RPMI8226 (cell line): Measurements from ENCODE around the gene ASAH2.
"Not testable (repeated sequence)": the region's sequence is repeated elsewhere in the genome, so short reads cannot be mapped to it uniquely, and the experiment has no call there.

Experiments
- DNase-seq: peaks from one replicate; pipeline ENCODE4 v3.0.0-alpha.2; 2015

The ASAH2 gene

GRCh38 chr10:50250096-50250854 lies 1.0 kb downstream of the ASAH2 start:
- DNase-seq: no peak

DNA sequence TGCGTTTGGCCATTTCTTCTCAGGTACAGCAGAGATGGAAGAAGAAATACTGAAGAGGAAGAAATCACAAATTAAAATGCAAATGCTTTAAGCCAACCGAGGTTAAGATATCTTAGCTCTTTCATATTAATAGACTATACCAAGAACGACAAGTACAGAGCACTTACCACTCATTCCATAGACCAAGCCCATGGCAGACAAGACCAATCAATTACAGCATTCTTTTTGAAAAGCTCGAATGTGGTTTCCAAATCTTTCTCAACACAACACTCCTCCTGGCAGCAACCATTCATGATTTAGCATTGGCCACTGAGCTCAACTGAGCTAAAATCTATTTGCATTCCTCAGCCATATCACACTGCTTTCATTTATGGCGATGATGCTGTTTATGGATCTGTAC lies 2.7 kb downstream of the ASAH2 start:
- DNase-seq: no peak

- DNase-seq: no peak
These were observed 3.3 kb downstream of the ASAH2 start for GRCh38 chr10:50248062-50248461.

DNA sequence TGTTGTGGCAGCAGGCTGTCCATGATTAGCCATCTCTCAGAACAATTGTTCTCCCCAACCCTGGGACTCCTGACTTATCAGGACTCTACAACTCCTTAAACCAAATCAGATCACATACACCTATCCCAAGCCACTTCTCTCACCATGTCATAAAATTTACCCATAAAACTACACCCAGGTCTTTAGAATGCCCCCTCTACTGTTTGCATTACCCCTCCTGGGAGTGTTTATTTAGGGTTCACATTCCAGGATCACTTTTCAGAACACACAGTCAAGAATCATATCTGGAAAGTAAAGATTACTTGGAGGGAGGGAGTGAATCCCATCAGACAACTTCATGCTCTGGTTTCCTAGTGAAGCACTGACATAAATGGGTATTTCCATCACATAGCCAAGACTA lies 7.1 kb downstream of the ASAH2 start:
- no peak for DNase-seq

- no peak for DNase-seq
These were observed 8.5 kb downstream of the ASAH2 start for GRCh38 chr10:50242777-50243176.

DNA sequence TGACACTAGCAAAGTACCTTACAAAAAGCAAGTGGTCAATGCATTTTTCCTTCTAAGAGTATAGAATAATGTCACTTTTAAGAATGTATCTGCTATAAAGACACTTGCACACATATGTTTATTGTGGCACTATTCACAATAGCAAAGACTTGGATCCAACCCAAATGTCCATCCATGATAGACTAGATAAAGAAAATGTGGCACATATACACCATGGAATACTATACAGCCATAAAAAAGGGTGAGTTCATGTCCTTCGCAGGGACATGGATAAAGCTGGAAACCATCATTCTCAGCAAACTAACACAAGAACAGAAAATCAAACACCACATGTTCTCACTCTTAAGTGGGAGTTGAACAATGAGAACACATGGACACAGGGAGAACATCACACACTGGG lies 9.8 kb downstream of the ASAH2 start:
- DNase-seq: not testable (repeated sequence)

- no peak for DNase-seq
These were observed 16.8 kb downstream of the ASAH2 start for GRCh38 chr10:50234486-50234885.

DNA sequence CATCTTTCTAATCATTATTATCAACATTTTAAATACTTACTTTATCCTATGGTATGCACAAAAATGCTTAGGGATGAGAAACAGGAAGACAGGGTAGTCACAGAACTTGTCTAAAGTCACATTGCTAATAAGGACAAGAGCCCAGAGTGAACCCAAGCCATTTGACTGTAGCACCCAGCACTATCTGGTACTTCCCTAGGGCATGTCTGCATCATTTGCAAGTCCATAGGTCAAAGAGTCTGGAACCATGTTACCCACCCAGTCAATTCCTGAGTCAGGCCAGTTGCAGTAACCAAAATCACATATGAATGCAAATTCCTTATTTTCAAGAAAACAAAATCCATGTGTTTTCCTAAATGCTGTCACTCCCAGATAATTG lies 19.1 kb downstream of the ASAH2 start:
- DNase-seq: no peak

- no peak for DNase-seq
These were observed 19.6 kb downstream of the ASAH2 start for GRCh38 chr10:50231515-50232260.

DNA sequence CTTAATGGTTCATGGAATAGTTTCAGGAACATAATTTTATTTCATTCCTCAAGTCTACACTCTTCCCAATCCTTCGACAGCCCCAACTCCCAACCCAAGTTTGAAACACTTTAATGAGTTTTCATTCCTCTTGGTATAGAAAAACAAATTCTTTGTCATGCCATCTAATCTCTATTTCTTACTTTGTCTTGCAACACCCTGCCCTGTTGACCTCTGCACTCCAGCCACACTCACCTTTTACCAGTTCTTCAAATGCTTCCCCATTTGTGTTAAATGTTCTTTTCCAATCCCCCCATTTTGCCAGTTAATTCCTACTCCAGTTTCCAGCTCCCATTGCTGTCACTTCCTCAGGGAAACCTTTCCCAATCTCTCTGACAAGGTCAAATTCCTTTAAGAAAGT lies 21.9 kb downstream of the ASAH2 start:
- no peak for DNase-seq

DNA sequence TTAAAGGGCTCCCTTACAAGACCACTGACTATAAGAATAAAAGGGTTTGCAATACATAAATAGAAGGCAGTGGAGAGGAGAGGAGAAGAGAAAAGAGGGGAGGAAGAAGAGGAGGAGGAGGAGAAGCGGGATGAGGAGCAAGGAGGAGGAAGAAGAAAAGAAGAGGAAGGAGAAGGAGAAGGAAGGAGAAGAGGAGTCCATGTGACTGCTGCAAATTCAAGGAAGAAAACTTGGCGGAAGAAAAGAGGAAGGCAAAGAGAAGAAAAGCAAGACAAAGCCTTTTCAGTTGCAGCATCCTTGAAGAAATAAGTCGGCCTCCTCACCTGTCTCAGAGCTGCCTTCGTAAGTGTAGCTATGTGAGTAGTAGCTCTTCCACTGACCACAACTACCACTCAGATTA lies 22.6 kb downstream of the ASAH2 start:
- DNase-seq: no peak

DNA sequence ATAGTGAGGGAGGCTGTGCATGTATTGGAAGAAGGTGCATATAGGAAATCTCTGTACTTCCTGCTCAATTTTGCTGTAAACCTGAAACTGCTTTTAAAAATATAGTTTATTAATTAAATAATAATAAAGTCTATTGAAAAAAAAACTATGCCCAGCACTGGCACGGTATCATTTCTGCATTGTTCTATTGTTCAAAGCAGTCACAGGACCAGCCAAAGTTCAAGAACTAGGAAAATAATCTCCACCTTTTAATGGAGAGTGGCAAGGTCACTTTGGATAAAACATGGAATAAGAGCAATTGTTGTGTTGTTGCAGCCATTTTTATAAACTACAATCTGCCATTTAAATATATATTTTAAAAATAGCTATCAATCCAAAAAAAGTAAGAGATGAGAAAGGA lies 24.7 kb downstream of the ASAH2 start:
- no peak for DNase-seq

- DNase-seq: peak; percentile 49
These were observed 26.9 kb downstream of the ASAH2 start for GRCh38 chr10:50224330-50224952.

DNA sequence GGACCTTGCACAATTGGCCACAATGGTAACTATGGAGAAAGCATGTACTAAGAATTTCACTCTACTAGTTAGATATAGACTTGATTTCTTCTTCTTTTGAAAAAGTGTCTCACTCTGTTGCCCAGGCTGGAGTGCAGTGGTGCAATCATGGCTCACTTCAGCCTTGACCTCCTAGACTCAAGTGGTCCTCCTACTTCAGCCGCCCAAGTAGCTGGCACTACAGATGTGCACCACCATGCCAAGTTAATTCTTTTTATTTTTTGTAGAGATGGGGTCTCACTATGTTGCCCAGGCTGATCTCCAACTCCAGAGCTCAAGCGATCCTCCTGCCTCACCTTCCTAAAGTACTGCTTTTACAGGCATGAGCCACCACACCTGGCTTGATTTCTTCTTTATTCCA lies 29.1 kb downstream of the ASAH2 start:
- DNase-seq: no peak

DNA sequence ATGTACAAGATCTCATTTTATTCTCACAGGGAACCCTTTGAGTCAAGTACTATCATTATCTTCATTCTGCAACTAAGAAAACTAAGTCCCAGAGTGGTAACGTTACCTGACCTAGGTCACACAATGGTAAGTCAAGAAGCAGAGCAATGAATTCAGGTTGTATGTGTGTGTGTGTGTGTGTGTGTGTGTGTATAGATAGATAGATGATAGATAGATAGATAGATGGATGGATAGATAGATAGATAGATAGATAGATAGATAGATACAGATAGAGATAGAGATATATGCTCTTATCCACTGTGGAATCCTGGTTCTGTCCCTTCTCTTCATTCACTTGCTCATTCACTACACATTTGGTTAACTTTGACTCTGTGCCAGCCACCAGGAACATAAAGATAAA lies 29.8 kb downstream of the ASAH2 start:
- DNase-seq: no peak

DNA sequence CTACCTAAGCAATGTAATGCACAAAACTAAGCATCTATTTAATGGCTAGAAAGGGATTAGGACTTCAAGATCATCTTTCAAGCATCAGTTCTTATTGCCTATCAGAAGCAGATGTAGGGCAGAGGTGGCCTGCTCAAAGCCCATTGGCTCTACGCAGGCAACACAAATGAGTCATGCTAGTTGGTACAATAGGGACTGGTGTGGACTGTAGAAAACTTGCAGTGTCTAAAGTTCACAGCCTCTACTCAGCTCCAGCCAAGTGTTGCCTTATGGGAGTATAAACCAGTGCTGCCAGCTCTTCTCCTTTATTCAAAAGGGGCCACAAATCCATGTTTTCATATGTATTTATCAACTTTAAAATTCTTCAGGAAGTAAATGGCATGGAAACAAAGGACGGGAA lies 31.7 kb downstream of the ASAH2 start:
- no peak for DNase-seq

DNA sequence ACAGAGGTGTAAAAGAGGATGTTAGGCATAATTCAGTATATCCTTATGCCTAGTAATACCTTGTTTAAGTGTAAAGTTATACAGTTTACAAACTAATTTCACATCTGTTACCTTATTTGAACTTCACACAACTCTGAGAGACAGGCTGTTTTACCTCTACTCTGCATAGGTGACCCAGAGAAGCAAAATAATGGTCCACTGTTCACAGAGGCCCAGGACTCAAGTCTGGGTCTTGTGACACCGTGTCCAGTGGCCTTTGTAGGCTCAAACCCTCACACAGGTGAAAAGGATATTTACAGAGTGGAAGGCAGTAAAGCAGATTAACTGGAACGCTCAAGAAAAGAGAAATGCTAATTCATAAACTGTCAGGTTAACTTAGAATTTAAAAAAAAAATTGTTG lies 32.1 kb downstream of the ASAH2 start:
- DNase-seq: no peak

DNA sequence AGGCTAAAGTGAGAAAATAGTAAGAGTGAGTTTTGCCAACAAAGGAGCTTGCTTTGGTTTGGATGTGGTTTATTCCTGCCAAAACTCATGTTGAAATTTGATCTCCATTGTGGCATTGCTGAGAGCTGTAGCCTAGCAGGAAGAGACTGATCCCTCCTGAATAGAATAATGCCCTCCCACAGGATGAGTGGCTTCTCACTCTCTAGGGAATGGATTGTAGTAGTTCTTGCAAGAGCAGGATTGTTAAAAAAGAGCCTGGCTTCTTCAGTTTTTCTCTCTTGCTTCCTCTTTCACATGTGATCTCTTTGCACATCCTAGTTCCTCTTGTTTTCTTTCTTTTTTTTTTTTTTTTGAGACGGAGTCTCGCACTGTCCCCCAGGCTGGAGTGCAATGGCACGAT lies 34.4 kb downstream of the ASAH2 start:
- no peak for DNase-seq

DNA sequence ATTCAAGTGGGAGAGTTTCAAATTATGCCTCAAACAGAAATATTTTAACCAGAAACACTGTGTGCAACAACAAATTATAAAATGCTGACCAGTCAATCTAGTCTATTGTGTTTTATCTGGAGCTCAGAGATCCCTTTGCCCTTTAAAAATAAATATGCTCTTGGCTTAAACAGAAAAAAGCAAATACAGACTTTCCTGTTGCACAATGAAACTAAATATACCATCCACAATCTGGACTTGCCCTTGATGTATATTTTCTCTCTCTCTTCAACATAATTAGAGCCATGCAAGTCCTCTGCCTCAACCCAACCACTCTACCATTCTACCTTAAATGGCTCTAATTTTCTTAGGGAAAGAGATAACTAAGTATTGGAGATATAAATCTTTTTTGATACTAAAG lies 34.9 kb downstream of the ASAH2 start:
- DNase-seq: no peak

DNA sequence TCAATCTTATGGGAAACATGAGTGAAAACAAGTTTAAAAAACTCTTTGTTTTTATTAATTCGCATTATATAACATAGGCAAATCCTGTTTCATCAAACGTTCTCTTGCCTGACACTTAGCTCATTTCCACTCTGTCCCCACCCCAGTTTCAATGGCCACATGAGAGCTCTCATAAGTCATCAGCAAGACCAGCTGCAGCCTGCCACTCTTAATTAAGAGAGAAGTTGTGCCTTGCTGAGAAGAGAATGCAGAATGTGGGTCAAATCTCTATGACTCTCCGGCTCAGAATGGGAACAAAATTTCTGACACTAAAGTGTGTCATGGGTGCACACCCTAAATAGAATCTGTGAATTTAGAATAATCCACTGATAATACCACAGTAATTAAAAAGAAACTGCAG lies 39.6 kb downstream of the ASAH2 start:
- DNase-seq: no peak

DNA sequence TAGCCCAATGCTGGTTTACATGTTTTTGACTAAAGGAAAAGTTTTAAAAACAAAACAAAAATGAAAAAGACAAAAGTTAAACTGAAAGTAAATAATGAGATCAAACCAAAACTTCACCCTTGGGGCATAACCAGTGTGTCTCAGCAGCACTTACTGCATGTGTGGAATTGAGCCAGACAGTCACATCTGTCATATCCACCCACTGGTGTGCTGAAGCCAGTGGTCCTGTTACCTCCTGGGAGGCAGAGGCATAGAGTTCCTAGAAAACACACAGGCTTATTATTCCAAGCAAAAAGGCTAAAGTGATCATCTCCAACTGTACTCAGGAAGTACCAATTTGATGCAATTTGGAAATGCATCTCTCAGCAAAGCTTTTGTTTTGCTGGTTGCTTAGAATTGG lies 40.4 kb downstream of the ASAH2 start:
- DNase-seq: no peak
